ENCODE data around the gene HMCN1. TPM values are rescaled to one million over a fixed set of nuclear protein-coding genes. Genes with fewer than 3 reads are reported as not detected.

Gene HMCN1
- total RNA-seq, 3 donors from 2014 or later, result 2.0 to 8.6 (median 3.4) TPM

- Histone ChIP-seq H3K4me1 (ENCODE audit: low read depth) (no peaks in the 10 kb centered on the region), H3K9me3 (no peaks in the 10 kb centered on the region), H3K4me3 (no peak overlapping the region), H3K36me3 (ENCODE audit: low read depth) (no peaks in the 10 kb centered on the region)
- DNase-seq (no peak), ATAC-seq (no peak)
- no peak for TF ChIP-seq CTCF (IDR thresholded peaks at IDR 0.05)
- intact Hi-C loops (cut with DNase I, micrococcal nuclease), result no loop called here
Observed at GRCh38 chr1:185840880-185841279, 106.7 kb downstream of the HMCN1 start.

GRCh38 chr1:185843297-185843869 lies 109.2 kb downstream of the HMCN1 start:
- TF ChIP-seq CTCF (IDR thresholded peaks at IDR 0.05), result no peak
- no peaks in the 10 kb centered on the region for H3K4me1 ChIP-seq (ENCODE audit: low read depth)
- ATAC-seq (no peak), DNase-seq (no peak)
- no peak overlapping the region for H3K4me3 ChIP-seq
- no peaks in the 10 kb centered on the region for H3K36me3 ChIP-seq (ENCODE audit: low read depth)
- intact Hi-C loops (cut with DNase I, micrococcal nuclease), result no loop called here
- no peaks in the 10 kb centered on the region for H3K9me3 ChIP-seq

GRCh38 chr1:185843986-185844385 lies 109.8 kb downstream of the HMCN1 start:
- DNase-seq, result no peak
- intact Hi-C loops (cut with DNase I, micrococcal nuclease), result no loop called here
- no peak for TF ChIP-seq CTCF (IDR thresholded peaks at IDR 0.05)
- Histone ChIP-seq H3K4me3 (no peak overlapping the region), H3K36me3 (ENCODE audit: low read depth) (no peaks in the 10 kb centered on the region), H3K9me3 (no peaks in the 10 kb centered on the region), H3K4me1 (ENCODE audit: low read depth) (no peaks in the 10 kb centered on the region)
- ATAC-seq, result no peak

- intact Hi-C loops (cut with DNase I, micrococcal nuclease), result no loop called here
- H3K36me3 ChIP-seq (ENCODE audit: low read depth), result no peaks in the 10 kb centered on the region
- no peak for ATAC-seq
Observed at GRCh38 chr1:185846672-185847444, 112.7 kb downstream of the HMCN1 start.

GRCh38 chr1:185849014-185849413 lies 114.8 kb downstream of the HMCN1 start:
- intact Hi-C loops (cut with DNase I, micrococcal nuclease), result no loop called here
- DNase-seq (no peak), ATAC-seq (no peak)

More at GRCh38 chr1:185846672-185847444, 112.7 kb downstream of the HMCN1 start:
- no peaks in the 10 kb centered on the region for H3K4me1 ChIP-seq (ENCODE audit: low read depth)
- no peak overlapping the region for H3K4me3 ChIP-seq
- no peaks in the 10 kb centered on the region for H3K9me3 ChIP-seq
- DNase-seq, result no peak
- no peak for TF ChIP-seq CTCF (IDR thresholded peaks at IDR 0.05)

More at GRCh38 chr1:185849014-185849413, 114.8 kb downstream of the HMCN1 start:
- Histone ChIP-seq H3K36me3 (ENCODE audit: low read depth) (no peaks in the 10 kb centered on the region), H3K4me3 (no peak overlapping the region), H3K4me1 (ENCODE audit: low read depth) (no peaks in the 10 kb centered on the region), H3K9me3 (no peaks in the 10 kb centered on the region)
- no peak for TF ChIP-seq CTCF (IDR thresholded peaks at IDR 0.05)

Data from mucosa of descending colon (tissue), 3 donors.